ENCODE data around the gene C3orf49.

DNA sequence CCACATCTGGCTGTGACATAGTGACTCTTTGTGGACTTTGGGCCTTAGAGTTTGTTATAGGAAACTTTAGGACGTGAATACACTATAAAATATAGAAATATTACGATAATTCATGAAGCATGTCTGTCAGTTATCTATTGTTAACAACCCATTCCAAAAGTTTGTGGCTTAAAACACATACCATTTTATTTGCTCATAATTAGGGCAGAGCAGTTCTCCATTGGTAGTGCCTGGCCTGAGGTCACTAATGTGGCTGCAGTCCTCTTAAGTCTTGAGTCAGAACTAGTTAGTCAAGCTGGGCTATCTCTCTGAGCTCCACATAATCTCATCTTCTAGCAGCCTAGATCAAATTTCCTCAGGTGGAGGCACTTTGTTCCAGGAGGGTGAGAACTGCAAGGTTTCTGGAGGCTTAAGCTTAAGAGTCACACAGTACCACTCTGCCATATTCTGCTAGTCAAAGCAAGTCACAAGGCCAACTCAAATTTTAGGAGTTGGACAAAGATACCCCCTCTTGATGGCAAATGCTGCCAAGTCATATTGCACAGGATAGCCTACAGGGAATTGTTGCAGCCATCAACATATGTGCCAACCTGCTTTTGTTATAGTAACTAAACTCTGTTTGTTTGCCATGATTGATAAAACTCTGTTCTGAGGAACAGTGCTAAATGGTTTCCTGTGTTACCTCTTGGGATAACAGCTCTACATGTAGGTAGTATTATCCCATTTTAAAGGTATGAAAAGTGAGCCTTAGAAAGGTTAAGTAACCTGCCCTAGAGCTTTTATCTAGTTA lies 53.2 kb downstream of the C3orf49 start:
- TF ChIP-seq CTCF (IDR thresholded peaks at IDR 0.05) (no peak), EZH2 (IDR thresholded peaks at IDR 0.05) (no peak)
